CD4-positive, CD25-positive, alpha-beta regulatory T cell (primary cell): ENCODE data around the gene TRPV6. TPM values are rescaled to one million over a fixed set of nuclear protein-coding genes. Genes with fewer than 3 reads are reported as not detected.

Source experiments
- ATAC-seq, 2 donors: fragments of 150-1000 bp; cut with Tn5 transposase; one replicate each; pipeline ENCODE4 v1.10.0; 2021; ENCODE audit warnings: low read depth in 2 of 2, moderate number of reproducible peaks in 2 of 2, moderate library complexity in 1 of 2
- DNase-seq, 3 donors: peaks; one replicate each; pipeline versions ENCODE4 v3.0.0 to v3.0.0-alpha.2; 2012 to 2022; ENCODE audit warnings: mixed read lengths in 1 of 3
- H3K27ac ChIP-seq: one replicate; pipeline ENCODE4 v1.7.0; 2013; ENCODE audit warnings: mild to moderate bottlenecking, low read length; ENCODE audit not compliant: insufficient read depth, poor library complexity, severe bottlenecking
- H3K27me3 ChIP-seq: one replicate; pipeline ENCODE4 v1.7.0; 2013; ENCODE audit warnings: low read length; ENCODE audit not compliant: control insufficient read depth, insufficient read depth
- H3K36me3 ChIP-seq: one replicate; pipeline ENCODE4 v1.7.0; 2013; ENCODE audit warnings: mild to moderate bottlenecking, low read length, moderate library complexity; ENCODE audit not compliant: control insufficient read depth, insufficient read depth
- H3K4me1 ChIP-seq: 2 replicates; pipeline ENCODE4 v1.7.0; 2013; ENCODE audit warnings: mild to moderate bottlenecking, low read length; ENCODE audit not compliant: insufficient read depth, control insufficient read depth, poor library complexity, severe bottlenecking
- H3K4me3 ChIP-seq: one replicate; pipeline ENCODE4 v1.7.0; 2013; ENCODE audit warnings: low read depth, mild to moderate bottlenecking, low read length, moderate library complexity
- H3K9me3 ChIP-seq, 2 experiments: 1 replicate in 1 of 2; 2 replicates in 1 of 2; pipeline ENCODE4 v1.7.0; 2013; ENCODE audit warnings: low read length in 2 of 2, mild to moderate bottlenecking in 1 of 2, moderate library complexity in 1 of 2; ENCODE audit not compliant: control insufficient read depth in 2 of 2
- H3K27ac Mint-ChIP-seq, 3 donors: one replicate each; pipeline ENCODE4 v1.8.0; 2020 to 2022; ENCODE audit warnings: mild to moderate bottlenecking in 3 of 3, mixed read lengths in 3 of 3, moderate library complexity in 2 of 3
- H3K27me3 Mint-ChIP-seq: one replicate; pipeline ENCODE4 v1.8.0; 2022; ENCODE audit warnings: mild to moderate bottlenecking, mixed read lengths
- H3K36me3 Mint-ChIP-seq: one replicate; pipeline ENCODE4 v1.8.0; 2020; ENCODE audit warnings: mixed read lengths
- H3K4me1 Mint-ChIP-seq, 4 donors: one replicate each; pipeline ENCODE4 v1.8.0; 2020 to 2022; ENCODE audit warnings: mixed read lengths in 4 of 4, mild to moderate bottlenecking in 1 of 4
- H3K4me3 Mint-ChIP-seq, 4 donors: one replicate each; pipeline ENCODE4 v1.8.0; 2020 to 2022; ENCODE audit warnings: mild to moderate bottlenecking in 4 of 4, mixed read lengths in 4 of 4, moderate library complexity in 3 of 4
- H3K9me3 Mint-ChIP-seq, 7 donors: one replicate each; pipeline ENCODE4 v1.8.0; 2020 to 2022; ENCODE audit warnings: mixed read lengths in 7 of 7, mild to moderate bottlenecking in 3 of 7, moderate library complexity in 2 of 7
- polyA plus RNA-seq, 4 donors: library from polyadenylated mRNA; unstranded; fragments of 300-500 nt; fragmentation: Illumina TruSeq; gene quantifications; one replicate each; pipeline ENCODE4 v1.2.3, GENCODE V29; 2021
- total RNA-seq: library from RNA; stranded (reverse); gene quantifications from one replicate; pipeline ENCODE4 v1.2.3, GENCODE V29; 2022

The TRPV6 gene
- total and polyA plus RNA-seq, 5 donors from 2014 or later: 0.17 to 0.30 TPM; not detected in 3

DNA sequence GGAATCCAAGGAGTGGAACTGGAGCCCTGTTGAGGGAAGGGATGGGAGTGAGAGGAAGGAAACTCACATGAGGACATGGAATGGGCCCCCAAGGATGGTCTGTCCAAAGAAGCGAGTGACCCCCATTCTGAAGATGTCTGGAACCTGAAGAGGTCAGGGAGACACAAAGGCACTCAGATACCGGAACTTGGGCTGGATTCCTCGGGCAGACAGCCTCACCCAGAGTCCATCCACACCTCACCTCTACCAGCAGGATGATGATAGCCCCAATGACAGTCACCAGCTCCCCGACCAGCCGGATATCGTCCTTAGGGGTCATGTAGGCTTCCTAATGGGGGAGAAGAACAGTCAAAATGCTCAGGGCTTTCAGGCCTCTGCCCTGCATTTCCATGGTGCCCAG is 10.7 kb downstream of the TRPV6 start:
- peaks cover 0 to 4% (median 0%) of the 10 kb centered on the region in 7 donors for H3K9me3 Mint-ChIP-seq
- peaks cover 4% of the 10 kb centered on the region for H3K27me3 Mint-ChIP-seq
- no peak for ATAC-seq
- no peaks in the 10 kb centered on the region for H3K4me1 Mint-ChIP-seq
- no peak overlapping the region for H3K4me3 ChIP-seq
- H3K36me3 ChIP-seq: no peaks in the 10 kb centered on the region
- DNase-seq: no peak
- H3K27ac ChIP-seq: no peak overlapping the region
- no peak overlapping the region for H3K27ac Mint-ChIP-seq
- peaks cover 3% of the 10 kb centered on the region for H3K36me3 Mint-ChIP-seq
- H3K4me1 ChIP-seq: no peaks in the 10 kb centered on the region
- peaks cover 3% of the 10 kb centered on the region for H3K27me3 ChIP-seq
- no peak overlapping the region for H3K4me3 Mint-ChIP-seq
- H3K9me3 ChIP-seq: no peaks in the 10 kb centered on the region

DNA sequence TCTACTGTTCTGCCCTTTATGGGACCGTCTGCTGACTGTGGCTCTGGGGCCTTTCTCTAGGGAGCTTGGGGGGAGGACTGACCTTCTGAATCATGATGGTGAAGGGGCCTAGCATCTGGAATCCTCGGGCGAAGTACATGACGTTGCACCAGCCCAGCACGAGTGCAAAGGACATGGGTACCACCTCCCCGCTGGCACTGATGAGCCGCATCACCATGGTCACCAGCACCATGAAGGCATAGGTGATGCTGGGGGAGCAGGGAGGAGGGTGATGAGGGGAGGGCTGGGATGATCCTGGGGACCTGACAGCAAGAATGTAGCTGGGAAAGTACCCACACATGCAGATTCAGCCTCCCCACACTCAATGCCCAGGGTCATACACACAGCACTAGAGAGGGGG is 11.1 kb downstream of the TRPV6 start:
- Mint-ChIP-seq H3K27ac (no peak overlapping the region), H3K4me3 (no peak overlapping the region), H3K36me3 (peaks cover 7% of the 10 kb centered on the region), H3K4me1 (no peaks in the 10 kb centered on the region), H3K27me3 (peaks cover 4% of the 10 kb centered on the region), H3K9me3 (peaks cover 0 to 4% (median 0%) of the 10 kb centered on the region in 7 donors)
- no peak for ATAC-seq
- H3K9me3 ChIP-seq: no peaks in the 10 kb centered on the region
- DNase-seq: no peak
- no peak overlapping the region for H3K4me3 ChIP-seq
- peaks cover 3% of the 10 kb centered on the region for H3K27me3 ChIP-seq
- H3K4me1 ChIP-seq: no peaks in the 10 kb centered on the region
- peaks cover 2% of the 10 kb centered on the region for H3K36me3 ChIP-seq
- no peak overlapping the region for H3K27ac ChIP-seq

DNA sequence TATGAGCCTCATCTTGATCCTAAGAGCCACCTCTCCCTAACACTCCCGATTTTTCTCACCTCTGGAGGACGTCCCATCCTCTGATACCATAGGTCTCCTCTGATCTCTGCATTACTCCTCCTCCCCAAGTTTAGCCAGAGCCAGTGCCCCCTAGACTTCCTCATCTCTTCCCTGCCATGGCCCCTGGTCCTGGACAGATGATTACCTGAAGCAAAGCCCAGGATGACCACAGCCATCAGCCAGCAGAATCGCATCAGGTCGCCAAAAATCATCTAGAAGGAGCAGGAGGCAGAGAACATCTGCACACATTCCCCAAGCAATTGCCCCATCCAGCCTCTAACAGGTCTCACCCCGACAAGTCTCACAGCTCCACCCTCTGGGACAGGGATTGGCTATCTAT is 11.7 kb downstream of the TRPV6 start:
- no peak for ATAC-seq
- H3K27ac ChIP-seq: no peak overlapping the region
- no peaks in the 10 kb centered on the region for H3K4me1 ChIP-seq
- Mint-ChIP-seq H3K27me3 (peaks cover 4% of the 10 kb centered on the region), H3K9me3 (peaks cover 0 to 4% (median 0%) of the 10 kb centered on the region in 7 donors), H3K4me1 (no peaks in the 10 kb centered on the region), H3K36me3 (peaks cover 9% of the 10 kb centered on the region), H3K4me3 (no peak overlapping the region), H3K27ac (peak overlapping the region in 2 of 3 donors; percentile 13 to 90)
- H3K27me3 ChIP-seq: peaks cover 3% of the 10 kb centered on the region
- H3K4me3 ChIP-seq: no peak overlapping the region
- H3K9me3 ChIP-seq: no peaks in the 10 kb centered on the region
- DNase-seq: no peak
- H3K36me3 ChIP-seq: peaks cover 3% of the 10 kb centered on the region

DNA sequence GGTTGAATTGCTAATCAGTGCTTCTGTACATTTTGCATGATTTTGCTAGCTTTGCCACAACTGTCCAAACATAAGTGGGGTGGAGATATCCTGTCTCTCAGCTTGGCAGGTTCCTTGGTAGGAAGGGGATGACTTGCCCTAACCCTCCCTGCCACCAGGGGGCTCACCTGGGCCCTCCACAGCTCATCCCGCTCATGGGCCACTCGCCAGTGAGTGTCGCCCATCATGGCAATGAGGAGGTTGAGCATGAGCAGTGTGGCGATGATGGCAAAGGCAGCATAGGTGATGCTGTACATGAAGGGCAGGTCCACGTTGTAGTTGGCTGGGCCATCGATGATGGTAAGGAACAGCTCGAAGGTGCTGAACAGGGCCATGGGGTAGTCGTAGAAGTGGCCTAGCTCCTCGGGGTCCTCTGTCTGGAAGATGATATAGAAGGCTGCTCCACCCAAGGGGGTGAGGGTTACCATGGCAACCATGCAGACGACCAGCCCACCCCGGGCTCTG is 12.2 kb downstream of the TRPV6 start:
- H3K36me3 ChIP-seq: peaks cover 3% of the 10 kb centered on the region
- no peak overlapping the region for H3K27ac ChIP-seq
- H3K27me3 ChIP-seq: peaks cover 2% of the 10 kb centered on the region
- Mint-ChIP-seq H3K4me1 (no peaks in the 10 kb centered on the region), H3K9me3 (peaks cover 0 to 4% (median 0%) of the 10 kb centered on the region in 7 donors), H3K4me3 (no peak overlapping the region), H3K27me3 (peaks cover 4% of the 10 kb centered on the region), H3K27ac (peak overlapping the region in 1 of 3 donors; percentile 84), H3K36me3 (peaks cover 9% of the 10 kb centered on the region)
- no peak overlapping the region for H3K4me3 ChIP-seq
- H3K9me3 ChIP-seq: no peaks in the 10 kb centered on the region
- H3K4me1 ChIP-seq: no peaks in the 10 kb centered on the region
- ATAC-seq (no peak), DNase-seq (peak in 1 of 3 donors; percentile 47)

- H3K4me1 Mint-ChIP-seq: peaks cover 0 to 2% (median 0%) of the 10 kb centered on the region in 4 donors
- H3K27ac Mint-ChIP-seq: no peak overlapping the region
- peaks cover 4% of the 10 kb centered on the region for H3K27me3 Mint-ChIP-seq
- Histone ChIP-seq H3K27ac (no peak overlapping the region), H3K27me3 (no peaks in the 10 kb centered on the region), H3K36me3 (peaks cover 3% of the 10 kb centered on the region), H3K9me3 (no peaks in the 10 kb centered on the region), H3K4me1 (no peaks in the 10 kb centered on the region), H3K4me3 (no peak overlapping the region)
- peaks cover 9% of the 10 kb centered on the region for H3K36me3 Mint-ChIP-seq
- H3K9me3 Mint-ChIP-seq: peaks cover 0 to 4% (median 0%) of the 10 kb centered on the region in 7 donors
- H3K4me3 Mint-ChIP-seq: no peak overlapping the region
- ATAC-seq (no peak), DNase-seq (no peak)
Measured at GRCh38 chr7:142872106-142872675, 13.4 kb downstream of the TRPV6 start.

DNA sequence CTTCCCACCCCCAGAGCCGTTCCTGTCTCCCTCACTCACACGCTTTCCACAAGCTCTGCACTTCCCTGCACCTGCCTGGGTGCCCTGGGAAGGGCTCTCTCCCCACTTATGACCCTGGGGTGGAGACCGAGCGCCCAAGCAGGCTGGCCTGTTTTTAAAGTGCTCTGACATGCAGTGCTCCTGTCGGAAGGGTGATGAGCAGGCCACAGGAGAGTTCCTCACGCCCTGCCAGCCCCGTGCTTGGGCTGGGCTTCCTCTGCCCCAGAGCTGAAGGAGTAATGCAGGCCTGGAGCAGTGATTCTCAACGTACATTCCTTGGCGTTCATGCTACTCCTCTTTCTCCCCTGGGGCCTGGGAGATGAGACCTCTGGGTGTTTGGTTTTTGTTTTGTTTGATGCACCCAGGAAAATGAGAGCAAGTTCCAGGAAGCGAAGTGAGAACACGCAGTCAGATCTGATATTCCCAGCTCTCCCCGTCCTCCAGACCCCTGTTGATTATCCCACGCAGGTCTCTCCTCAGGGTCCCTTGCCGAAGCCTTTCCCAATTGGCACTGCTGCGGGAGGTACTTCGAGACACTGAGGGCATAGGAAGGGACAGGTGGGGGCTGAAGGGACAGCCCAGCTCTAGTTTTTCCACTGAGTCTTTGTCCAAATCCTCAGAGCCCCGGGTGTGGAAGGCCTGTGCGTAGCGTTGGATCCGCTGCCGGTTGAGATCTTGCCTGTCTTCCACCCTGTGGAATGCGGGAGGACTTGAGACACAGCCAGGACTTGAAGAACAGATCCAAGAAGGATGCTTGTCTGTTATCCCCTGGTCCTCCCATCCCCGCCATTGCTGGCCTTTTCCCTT is 14.1 kb downstream of the TRPV6 start:
- Histone ChIP-seq H3K27me3 (no peaks in the 10 kb centered on the region), H3K4me1 (no peaks in the 10 kb centered on the region), H3K36me3 (peaks cover 3% of the 10 kb centered on the region), H3K27ac (no peak overlapping the region), H3K4me3 (no peak overlapping the region), H3K9me3 (no peaks in the 10 kb centered on the region)
- peaks cover 0 to 4% (median 0%) of the 10 kb centered on the region in 7 donors for H3K9me3 Mint-ChIP-seq
- ATAC-seq (no peak), DNase-seq (no peak)
- peaks cover 9% of the 10 kb centered on the region for H3K36me3 Mint-ChIP-seq
- no peak overlapping the region for H3K4me3 Mint-ChIP-seq
- peaks cover 4% of the 10 kb centered on the region for H3K27me3 Mint-ChIP-seq
- H3K4me1 Mint-ChIP-seq: peaks cover 0 to 3% (median under 1%) of the 10 kb centered on the region in 4 donors
- H3K27ac Mint-ChIP-seq: no peak overlapping the region

DNA sequence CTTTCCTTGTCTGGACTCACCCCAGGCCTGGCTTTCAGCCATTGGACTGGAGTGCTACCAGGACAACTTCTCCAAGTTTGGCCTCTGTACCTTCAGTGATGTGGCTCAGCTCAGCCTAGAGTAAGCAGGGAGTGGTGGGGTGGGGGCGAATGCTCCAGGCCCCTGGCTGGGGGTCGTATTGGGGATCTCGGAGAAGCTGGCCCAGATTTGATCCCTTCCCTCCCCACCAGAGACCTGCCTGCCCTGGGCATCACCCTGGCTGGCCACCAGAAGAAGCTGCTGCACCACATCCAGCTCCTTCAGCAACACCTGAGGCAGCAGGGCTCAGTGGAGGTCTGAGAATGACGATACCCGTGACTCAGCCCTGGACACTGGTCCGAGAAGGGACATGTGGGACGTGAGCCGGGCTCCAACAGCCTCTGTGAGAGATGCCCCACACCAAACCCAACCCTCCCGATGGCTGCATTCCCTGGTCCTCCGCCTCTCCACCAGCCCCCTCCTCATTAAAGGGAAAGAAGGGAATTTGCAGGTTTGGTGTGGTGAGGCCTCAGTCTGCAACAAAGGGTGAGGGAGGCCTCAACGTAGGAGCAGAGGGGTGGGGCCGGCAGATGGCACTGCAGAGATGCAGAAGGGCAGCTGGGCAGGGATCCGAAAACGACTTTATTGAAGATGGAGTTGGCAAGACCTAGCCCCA is 14.8 kb downstream of the TRPV6 start:
- H3K27me3 ChIP-seq: no peaks in the 10 kb centered on the region
- peaks cover 2% of the 10 kb centered on the region for H3K27me3 Mint-ChIP-seq

More for the DNA sequence above, 14.8 kb downstream of the TRPV6 start:
- Mint-ChIP-seq H3K27ac (no peak overlapping the region), H3K36me3 (peaks cover 9% of the 10 kb centered on the region), H3K4me1 (peaks cover 0 to 6% (median 3%) of the 10 kb centered on the region in 4 donors), H3K9me3 (peaks cover 0 to 4% (median 0%) of the 10 kb centered on the region in 7 donors), H3K4me3 (no peak overlapping the region)
- no peak for ATAC-seq
- Histone ChIP-seq H3K4me3 (no peak overlapping the region), H3K9me3 (no peaks in the 10 kb centered on the region), H3K27ac (no peak overlapping the region), H3K36me3 (peaks cover 3% of the 10 kb centered on the region), H3K4me1 (no peaks in the 10 kb centered on the region)
- DNase-seq: no peak
